ENCODE measurements around the gene PLB1.

Gene PLB1

GRCh38 chr2:28616396-28616999 is 120.6 kb downstream of the PLB1 start:
- no peak for DNase-seq

DNA sequence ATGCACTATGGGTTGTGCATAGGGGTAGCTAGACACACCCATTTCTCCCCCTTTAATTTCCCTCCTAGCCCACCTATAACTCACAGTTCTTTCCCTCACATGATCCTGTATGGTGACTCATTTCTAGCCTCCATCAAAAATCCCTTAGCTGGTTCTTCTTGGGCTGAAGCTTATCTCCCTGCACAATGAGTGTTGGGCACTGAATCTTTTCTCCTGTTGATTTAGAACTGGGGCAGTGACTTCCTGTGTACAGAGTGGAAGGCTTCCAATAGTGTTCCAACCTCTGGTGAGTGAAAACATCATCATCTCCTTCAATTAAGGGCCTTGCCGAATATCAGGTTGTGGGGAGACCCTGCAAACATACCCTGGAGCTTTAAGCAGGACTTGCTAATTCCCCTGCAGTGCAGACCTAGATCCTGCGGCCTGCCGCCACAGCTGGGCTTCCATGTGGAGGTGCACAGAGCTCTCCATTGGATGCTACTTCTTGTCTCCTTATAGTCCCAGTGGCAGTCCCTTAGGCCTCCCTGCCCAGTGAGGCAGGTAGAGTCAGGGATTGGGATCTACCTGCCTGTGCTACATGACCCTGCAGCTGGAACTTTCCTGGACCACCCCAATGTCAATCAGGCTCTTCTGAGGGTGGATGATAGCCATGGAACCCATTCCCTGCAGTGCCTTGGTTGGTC is 121.8 kb downstream of the PLB1 start:
- DNase-seq, result no peak

DNA sequence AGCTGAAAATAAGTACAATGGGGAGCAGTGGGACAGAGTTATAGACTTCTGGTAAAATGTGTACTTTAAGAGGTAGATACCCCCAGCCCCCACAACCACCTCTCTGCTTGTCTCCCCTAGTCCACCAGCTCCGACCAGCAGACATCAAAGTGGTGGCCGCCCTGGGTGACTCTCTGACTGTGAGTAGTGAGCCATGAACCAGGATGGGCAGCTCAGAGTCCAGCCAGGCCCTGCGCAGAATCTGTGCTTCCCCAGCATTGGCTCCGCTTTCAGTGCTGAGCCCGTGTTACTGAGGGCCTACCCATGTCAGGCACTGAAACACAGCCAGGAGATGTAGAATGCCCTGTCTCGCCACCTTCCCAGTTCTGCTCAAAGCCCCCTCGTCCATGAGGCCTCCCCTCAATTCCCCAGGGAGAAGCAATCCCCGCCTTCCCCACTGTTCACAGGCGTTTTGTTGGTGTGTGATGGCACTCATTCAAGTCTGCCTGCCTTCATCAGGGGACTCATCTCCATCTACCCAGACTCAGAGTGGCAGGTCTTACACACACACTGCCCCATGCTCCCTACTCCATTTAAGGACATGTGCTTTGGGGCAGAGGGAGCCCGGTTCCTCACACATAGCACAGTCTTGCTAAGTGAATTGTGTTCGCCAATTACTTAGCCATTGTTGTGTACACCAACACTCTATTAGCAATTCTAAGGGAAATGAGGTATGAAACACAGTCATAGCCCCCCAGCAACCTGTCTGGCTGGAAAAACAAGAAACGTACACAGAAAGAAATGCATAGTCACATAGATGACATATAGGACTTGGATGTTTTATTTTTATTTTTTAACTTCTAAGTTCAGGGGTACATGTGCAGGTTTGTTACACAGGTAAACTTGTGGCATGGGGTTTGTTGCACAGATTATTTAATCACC is 122.6 kb downstream of the PLB1 start:
- DNase-seq, result no peak

DNA sequence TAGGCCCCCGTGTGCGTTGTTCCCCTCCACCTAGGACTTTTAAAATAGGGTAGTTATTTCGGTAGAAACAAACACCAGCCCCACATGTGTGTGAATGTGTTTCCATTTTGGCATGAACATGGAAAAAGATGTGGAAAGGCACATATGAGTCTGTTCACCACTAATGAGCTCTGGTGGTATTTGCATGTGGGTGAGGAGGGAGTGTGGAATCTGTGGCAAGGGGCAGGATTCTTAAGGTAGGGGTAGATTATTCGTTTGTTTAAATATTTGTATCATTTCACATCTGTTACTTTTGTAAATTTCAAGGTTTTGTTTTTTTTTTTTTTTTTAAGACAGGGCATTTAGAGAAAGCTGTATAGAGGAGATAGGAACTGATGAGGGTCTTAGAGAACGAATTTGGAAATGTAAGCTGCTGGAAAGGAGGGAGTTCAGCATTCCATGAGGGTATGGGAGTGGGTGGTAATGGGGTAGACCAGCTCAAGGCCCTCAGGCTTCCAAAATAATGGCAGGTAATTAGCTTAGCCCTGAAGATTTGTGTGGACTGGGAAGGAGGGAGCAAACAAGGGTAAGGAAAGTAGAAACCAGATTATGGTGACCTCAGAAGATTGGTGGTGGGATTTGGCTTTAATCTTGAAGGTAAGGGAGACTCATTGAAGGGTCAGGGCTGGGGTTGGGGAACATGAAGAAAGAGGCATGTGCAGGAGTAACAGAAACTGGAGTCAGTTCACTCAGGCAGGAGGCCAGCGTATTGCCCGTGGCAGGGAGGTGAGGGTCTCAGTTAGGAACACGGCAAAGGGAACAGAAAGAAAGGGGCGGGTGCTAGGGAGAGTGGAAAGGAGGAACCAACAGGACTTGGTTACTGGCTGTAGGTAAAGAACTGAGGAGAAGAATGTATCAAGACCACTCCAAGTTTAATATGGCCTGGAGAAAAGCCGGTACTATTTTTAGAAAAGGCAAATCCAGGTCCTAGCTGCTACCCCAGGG is 123.6 kb downstream of the PLB1 start:
- no peak for DNase-seq

DNA sequence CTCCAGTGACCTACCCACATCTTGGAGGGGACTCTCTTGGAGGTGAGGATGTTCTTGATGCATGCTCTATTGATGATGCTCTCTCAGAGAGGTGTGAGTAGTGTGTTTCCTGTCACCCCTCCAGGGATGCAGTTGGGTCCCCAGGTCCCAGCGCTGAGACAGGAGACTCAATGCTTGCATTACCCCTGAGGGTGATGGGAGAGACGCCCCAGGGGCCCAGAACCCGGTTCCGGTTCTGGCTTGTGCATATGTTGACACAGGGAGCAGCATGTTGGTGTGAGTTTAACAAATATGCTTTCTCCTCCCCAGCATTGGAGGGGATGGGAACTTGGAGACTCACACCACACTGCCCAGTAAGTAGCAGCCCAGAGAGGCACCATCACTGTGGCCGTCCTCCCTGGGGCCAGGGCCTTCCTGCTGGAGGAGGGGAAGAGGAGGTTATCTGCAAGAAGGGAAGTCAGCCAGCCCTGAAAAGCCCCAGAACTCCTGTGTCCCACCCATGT is 124.5 kb downstream of the PLB1 start:
- no peak for DNase-seq

DNA sequence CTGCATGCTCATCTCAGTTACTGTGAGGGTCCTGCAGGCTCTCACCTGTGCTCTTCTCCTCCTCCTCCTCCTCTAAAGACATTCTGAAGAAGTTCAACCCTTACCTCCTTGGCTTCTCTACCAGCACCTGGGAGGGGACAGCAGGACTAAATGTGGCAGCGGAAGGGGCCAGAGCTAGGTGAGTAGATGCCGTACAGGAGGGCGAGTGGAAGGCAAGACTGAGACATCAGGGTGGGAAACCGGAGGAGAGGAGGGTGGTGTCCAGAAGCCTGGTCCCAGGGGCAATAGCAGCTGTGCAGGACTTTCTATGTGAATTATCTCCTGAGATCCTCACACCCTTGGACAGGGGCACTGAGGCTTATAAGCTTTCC is 124.9 kb downstream of the PLB1 start:
- DNase-seq, result no peak

DNA sequence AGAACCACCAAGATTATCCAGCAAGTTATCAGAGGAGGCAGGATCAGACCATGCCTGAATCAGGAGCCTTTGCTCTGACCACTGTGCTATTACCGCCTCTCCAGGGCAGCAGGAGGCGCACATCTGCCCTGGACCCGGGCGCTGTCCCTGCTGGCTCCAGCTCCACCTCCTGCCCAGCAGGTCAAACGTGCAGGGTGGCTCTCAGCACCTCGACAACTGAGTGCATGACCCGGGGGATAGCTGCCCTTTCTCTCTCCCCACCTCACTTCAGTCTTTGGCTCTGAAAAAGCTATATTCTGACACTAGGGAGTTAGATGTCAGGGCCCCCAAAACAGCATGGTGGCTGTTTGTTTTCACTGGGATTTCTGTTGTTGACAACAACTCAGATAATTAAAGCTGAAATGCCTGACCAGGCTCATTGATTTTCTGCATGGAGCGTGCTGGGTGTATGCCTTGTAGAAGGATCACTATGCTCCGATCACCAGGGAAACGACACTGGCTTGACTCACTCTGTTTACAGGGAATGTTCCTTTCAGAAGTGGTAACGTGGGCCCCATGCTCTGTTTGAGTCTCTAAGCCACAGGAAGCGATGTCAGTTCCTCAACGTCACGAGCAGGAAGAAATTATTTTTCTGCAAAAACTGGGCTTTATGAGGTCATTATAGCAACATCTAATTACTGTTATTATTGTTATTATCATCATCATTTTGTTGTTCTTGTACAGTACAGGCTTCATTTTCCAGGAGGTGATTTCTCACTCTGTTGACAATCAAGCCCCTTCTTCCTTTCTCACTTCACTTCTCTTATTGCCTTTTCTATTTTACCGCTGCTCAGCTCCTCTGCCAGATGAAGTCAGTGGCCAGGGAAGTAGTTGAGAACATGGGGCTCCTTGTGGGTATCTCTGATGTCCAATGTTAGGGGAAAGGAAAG is 125.6 kb downstream of the PLB1 start:
- DNase-seq, result peak; percentile 82 to 90

GRCh38 chr2:28622101-28622499 is 126.2 kb downstream of the PLB1 start:
- DNase-seq, result no peak

DNA sequence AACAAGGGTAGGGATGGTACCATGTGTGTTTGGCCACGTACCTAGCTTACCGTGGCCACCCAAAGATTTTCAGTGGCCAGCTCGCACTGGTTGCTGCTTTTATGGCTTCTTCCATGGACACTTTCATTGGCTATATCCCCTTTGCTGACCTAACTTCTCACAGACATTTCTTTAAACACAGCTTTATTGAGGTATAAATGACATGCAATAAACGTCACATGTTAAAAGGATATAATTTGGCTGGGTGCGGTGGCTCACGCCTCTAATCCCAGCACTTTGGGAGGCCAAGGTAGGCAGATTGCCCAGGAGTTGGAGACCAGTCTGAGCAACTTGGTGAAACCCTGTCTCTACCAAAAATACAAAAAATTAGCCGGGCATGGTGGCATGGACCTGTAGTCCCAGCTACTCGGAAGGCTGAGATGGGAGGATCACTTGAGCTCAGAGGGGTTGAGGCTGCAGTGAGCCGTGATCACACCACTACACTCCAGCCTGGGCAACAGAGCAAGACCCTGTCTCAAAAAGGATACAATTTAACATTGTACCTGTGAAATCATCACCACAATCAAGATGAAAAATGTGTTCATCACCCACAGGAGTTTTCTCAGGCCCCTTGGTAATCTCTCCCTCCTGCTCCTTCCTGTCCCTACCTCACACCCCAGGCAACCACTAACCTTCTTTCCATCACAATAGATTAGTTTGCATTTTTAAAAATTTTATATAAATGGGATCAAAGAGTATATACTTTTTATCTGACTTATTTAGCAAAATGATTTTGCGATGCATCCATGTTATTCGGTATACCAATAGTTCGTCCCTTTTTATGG is 127.9 kb downstream of the PLB1 start:
- DNase-seq, result no peak

GRCh38 chr2:28624436-28624792 is 128.6 kb downstream of the PLB1 start:
- no peak for DNase-seq

GRCh38 chr2:28624793-28625701 is 129.2 kb downstream of the PLB1 start:
- DNase-seq, result peak; percentile 31 to 38

- DNase-seq, result no peak
Measured at GRCh38 chr2:28626376-28626775, 130.5 kb downstream of the PLB1 start.

DNA sequence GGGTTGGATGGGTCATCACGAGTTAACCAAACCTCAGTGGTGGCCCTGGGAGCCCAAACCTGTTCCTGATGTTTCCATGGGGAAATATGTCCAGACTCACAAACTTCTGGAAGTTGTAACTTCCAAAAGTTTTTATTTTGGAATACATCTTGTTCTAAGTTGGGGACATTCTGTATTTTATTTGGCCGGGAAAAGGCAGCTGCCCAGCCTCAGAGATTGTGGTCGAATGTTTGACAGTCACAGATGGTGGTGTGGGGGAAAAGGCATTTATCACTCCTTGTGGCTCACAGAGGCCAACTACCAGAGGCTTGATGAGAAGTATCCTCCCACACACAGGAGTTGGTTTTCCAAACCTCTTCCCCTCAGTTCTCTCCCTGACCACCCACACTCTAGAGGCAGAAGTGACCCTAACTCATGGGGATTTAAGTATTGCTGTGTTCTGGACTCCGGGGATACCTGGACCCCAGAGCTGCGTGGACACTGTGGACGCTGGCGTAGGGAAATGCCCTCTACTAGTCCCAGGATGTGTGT is 131.1 kb downstream of the PLB1 start:
- DNase-seq, result peak; percentile 13 to 53

DNA sequence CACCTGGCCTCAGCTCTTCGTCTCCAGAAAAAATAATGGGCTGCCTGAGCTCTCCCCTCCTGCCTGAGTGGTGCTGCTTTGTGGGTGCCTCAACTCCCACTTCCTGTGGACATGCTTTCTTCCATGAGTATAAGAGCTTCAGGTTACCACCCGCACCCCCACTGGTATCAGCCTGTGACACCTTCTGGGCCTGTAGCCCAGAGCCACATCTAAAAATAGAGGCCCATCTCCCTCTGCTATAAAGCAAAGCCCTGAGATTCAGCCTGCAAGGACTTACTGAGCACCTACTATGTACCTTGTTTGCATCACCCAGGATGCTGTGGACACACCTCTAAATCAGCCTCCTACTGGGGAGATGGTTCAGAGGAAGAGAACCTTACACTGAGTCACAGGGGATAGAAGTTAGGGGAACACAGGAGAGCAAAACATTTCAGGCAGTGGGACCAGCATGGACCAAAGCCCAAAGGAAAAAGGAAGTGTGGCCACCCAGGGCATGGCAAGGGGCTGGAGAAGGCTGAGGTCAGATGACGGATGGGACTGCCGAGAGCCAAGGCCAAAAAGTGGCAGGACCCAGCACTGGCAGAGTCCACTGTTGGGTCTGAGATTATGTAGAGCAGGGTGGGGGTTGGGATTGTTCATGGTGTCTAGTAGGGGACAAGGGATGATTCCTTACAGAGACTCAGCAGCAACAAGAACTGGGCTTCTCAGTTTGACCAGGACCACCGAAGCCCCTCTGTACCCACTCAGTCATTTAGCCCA is 132.0 kb downstream of the PLB1 start:
- DNase-seq, result no peak

- no peak for DNase-seq
Measured at GRCh38 chr2:28628506-28628905, 132.6 kb downstream of the PLB1 start.

GRCh38 chr2:28628987-28629386 is 133.1 kb downstream of the PLB1 start:
- DNase-seq, result no peak

DNA sequence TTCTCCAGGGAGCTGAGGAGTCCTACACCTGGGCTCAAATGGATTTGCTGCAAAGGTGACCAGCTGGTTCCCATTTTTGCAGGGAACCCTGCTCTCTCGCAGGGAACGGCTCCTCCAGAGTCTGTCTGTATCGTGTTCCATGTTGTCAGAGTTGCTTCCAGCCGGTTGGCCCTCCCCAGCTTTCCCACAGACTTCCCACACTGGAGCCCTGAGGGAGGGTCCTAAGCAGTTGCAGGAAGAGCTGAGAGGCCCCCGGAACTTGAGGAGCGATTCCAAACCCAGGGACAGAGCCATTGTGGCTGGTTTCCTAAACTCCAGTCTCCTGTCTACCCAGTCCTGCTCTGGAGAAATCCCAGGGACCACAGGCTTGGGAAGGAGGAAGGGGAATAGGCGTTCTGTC is 134.1 kb downstream of the PLB1 start:
- no peak for DNase-seq

DNA sequence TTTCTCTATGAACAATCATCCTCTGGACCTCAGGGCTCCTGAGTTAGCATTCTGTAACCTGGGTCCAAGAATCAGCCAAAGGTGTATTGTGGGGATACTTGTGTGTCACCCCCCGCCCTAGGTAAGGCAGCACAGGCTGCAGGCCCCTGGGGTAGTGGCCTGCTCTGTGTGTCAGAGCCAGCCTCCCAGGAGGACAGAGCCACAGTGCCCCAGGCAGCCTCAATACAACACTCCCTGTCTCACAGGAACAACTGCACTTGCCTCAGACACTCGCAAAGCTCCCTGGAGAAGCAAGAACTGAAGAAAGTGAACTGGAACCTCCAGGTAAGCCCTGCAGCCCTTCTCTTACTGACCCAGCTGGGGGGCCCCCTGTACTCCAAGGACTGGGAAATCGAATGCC is 134.5 kb downstream of the PLB1 start:
- no peak for DNase-seq
